Trophoblast cell (in vitro differentiated cells and primary cell): ENCODE measurements around the gene CCIN.
"Not testable (repeated sequence)": the region's sequence is repeated elsewhere in the genome, so short reads cannot be mapped to it uniquely, and the experiment has no call there.

Experiments used
- DNase-seq, 2 donors: peaks; one replicate each; pipeline ENCODE4 v3.0.0-alpha.2; 2016
- H2AFZ ChIP-seq: 2 replicates; pipeline ENCODE4 v1.6.1; 2013; ENCODE audit warnings: low read length, moderate library complexity, mild to moderate bottlenecking; ENCODE audit not compliant: insufficient read depth, poor library complexity
- H2AK5ac ChIP-seq: 2 replicates; pipeline ENCODE4 v1.6.1; 2013; ENCODE audit warnings: mild to moderate bottlenecking, low read length
- H2BK120ac ChIP-seq: 2 replicates; pipeline ENCODE4 v1.6.1; 2013; ENCODE audit warnings: low read length, mild to moderate bottlenecking, moderate library complexity; ENCODE audit not compliant: insufficient read depth, poor library complexity
- H2BK12ac ChIP-seq: 2 replicates; pipeline ENCODE4 v1.6.1; 2013; ENCODE audit warnings: mild to moderate bottlenecking, low read length, moderate library complexity
- H2BK5ac ChIP-seq: 2 replicates; pipeline ENCODE4 v1.6.1; 2013; ENCODE audit warnings: low read length, low read depth, moderate library complexity, mild to moderate bottlenecking; ENCODE audit not compliant: poor library complexity
- H3K14ac ChIP-seq: 2 replicates; pipeline ENCODE4 v1.6.1; 2013; ENCODE audit warnings: mild to moderate bottlenecking, low read length
- H3K18ac ChIP-seq: 2 replicates; pipeline ENCODE4 v1.6.1; 2013; ENCODE audit warnings: mild to moderate bottlenecking, low read length
- H3K23ac ChIP-seq: 2 replicates; pipeline ENCODE4 v1.6.1; 2013; ENCODE audit warnings: low read length
- H3K27ac ChIP-seq: 2 replicates; pipeline ENCODE4 v1.5.1; 2013; ENCODE audit warnings: low read depth, mild to moderate bottlenecking, inconsistent platforms, low read length, moderate library complexity
- H3K27me3 ChIP-seq: 2 replicates; pipeline ENCODE4 v1.6.1; 2013; ENCODE audit warnings: inconsistent platforms, mild to moderate bottlenecking, low read length, moderate library complexity; ENCODE audit not compliant: insufficient read depth
- H3K36me3 ChIP-seq, 2 experiments: 1 replicate in 1 of 2; 2 replicates in 1 of 2; pipeline ENCODE4 v1.6.1; 2013; ENCODE audit warnings: low read length in 2 of 2, mild to moderate bottlenecking in 2 of 2, moderate library complexity in 1 of 2; ENCODE audit not compliant: insufficient read depth in 2 of 2, control insufficient read depth in 1 of 2
- H3K4ac ChIP-seq: 2 replicates; pipeline ENCODE4 v1.6.1; 2013; ENCODE audit warnings: low read depth, mild to moderate bottlenecking, low read length, moderate library complexity
- H3K4me1 ChIP-seq, 2 experiments: 1 replicate in 1 of 2; 2 replicates in 1 of 2; pipeline ENCODE4 v1.6.1; 2013; ENCODE audit warnings: low read length in 2 of 2, mild to moderate bottlenecking in 2 of 2, moderate library complexity in 1 of 2; ENCODE audit not compliant: insufficient read depth in 2 of 2, control insufficient read depth in 1 of 2
- H3K4me2 ChIP-seq: 2 replicates; pipeline ENCODE4 v1.6.1; 2013; ENCODE audit warnings: inconsistent platforms, mild to moderate bottlenecking, low read length, moderate library complexity
- H3K4me3 ChIP-seq: 2 replicates; pipeline ENCODE4 v1.5.1; 2013; ENCODE audit warnings: mild to moderate bottlenecking, low read depth, low read length, inconsistent platforms
- H3K79me1 ChIP-seq: one replicate; pipeline ENCODE4 v1.6.1; 2013; ENCODE audit warnings: low read length
- H3K79me2 ChIP-seq: 2 replicates; pipeline ENCODE4 v1.6.1; 2013; ENCODE audit warnings: low read length, mild to moderate bottlenecking; ENCODE audit not compliant: control insufficient read depth, insufficient read depth, poor library complexity
- H3K9ac ChIP-seq: 2 replicates; pipeline ENCODE4 v1.6.1; 2013; ENCODE audit warnings: mild to moderate bottlenecking, low read length
- H3K9me3 ChIP-seq: 2 replicates; pipeline ENCODE4 v1.6.1; 2013; ENCODE audit warnings: low read depth, mild to moderate bottlenecking, control low read depth, inconsistent platforms, low read length; ENCODE audit not compliant: insufficient read depth
- H4K12ac ChIP-seq: 2 replicates; pipeline ENCODE4 v1.6.1; 2013; ENCODE audit warnings: low read depth, mild to moderate bottlenecking, low read length, moderate library complexity
- H4K8ac ChIP-seq: 2 replicates; pipeline ENCODE4 v1.6.1; 2013; ENCODE audit warnings: low read depth, mild to moderate bottlenecking, low read length, moderate library complexity
- H4K91ac ChIP-seq: one replicate; pipeline ENCODE4 v1.6.1; 2013; ENCODE audit warnings: low read depth, mild to moderate bottlenecking, low read length, moderate library complexity
- WGBS: extraction: QIAGEN DNeasy Blood & Tissue Kit; methylation state at CpG from one replicate; pipeline ENCODE4 v1.1.7; 2013; ENCODE audit warnings: missing lambda C conversion rate; ENCODE audit not compliant: insufficient read length, insufficient coverage; ENCODE audit errors: extremely low coverage; 5-methylcytosine and 5-hydroxymethylcytosine counted together

Gene CCIN

DNA sequence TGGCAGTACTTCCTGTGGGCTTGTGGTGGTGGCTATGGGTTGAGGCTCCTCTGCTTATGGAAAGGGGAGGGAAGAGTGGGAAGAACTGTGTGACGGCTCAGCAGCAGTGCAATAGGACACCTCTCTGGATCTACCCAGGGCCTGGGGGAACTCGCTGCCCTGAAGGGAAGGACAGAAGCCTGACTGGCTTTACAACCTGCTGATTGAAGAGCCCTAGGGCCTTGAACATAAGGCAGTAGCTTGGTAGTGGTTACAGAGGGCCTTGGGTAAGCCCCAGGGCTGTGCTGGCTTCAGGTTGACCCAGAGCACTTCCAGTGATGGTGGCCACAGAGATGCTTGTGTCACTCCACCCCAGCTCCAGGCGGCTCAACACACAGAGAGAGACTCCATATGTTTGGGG, 5.5 kb downstream of the CCIN start:
- no peak overlapping the region for H3K4me2 ChIP-seq

DNA sequence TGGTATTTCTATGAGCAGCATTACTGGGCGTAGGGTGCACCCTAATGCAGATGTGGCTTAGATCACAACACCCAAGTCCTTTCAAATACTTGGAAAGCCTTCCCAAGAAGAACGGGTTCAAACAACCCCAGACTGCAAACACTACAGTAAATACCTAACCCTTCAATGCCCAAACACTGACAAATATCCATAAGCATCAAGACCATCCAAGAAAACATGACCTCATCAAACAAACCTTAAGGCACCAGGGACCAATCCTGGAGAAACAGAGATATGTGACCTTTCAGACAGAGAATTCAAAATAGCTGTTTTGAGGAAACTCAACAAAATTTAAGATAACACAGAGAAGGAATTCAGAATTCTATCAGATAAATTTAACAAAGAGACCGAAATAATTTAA, 6.0 kb downstream of the CCIN start:
- not testable (repeated sequence) for H2BK120ac ChIP-seq, H3K9ac ChIP-seq, H3K4me1 ChIP-seq, H4K91ac ChIP-seq, H4K8ac ChIP-seq, H3K79me2 ChIP-seq, H3K4ac ChIP-seq, H4K12ac ChIP-seq, H2AFZ ChIP-seq, H3K27me3 ChIP-seq, H3K36me3 ChIP-seq, H3K4me3 ChIP-seq, H3K23ac ChIP-seq, H3K4me2 ChIP-seq, H3K79me1 ChIP-seq, H2BK12ac ChIP-seq, H3K18ac ChIP-seq, H3K9me3 ChIP-seq, H3K14ac ChIP-seq, H2AK5ac ChIP-seq
- WGBS, result no CpG with 5 or more reads among the region's 3 CpGs
- DNase-seq, result peak; percentile 31 to 79
- H3K27ac ChIP-seq, result peak overlapping the region; percentile 78
- H2BK5ac ChIP-seq, result peak overlapping the region; percentile 22

More for the DNA sequence above, 5.5 kb downstream of the CCIN start:
- H3K27ac ChIP-seq, result peak overlapping the region; percentile 78
- H2AK5ac ChIP-seq, result no peak overlapping the region
- H3K9ac ChIP-seq, result no peak overlapping the region
- H3K23ac ChIP-seq, result no peak overlapping the region
- H3K79me2 ChIP-seq, result peaks cover 1% of the 10 kb centered on the region
- no peak overlapping the region for H2BK120ac ChIP-seq
- H4K8ac ChIP-seq, result no peak overlapping the region
- H3K4me1 ChIP-seq, result peaks cover 6 to 7% of the 10 kb centered on the region in 2 experiments
- no peak overlapping the region for H4K12ac ChIP-seq
- no peaks in the 10 kb centered on the region for H3K27me3 ChIP-seq
- H2BK5ac ChIP-seq, result peak overlapping the region; percentile 22
- no peak overlapping the region for H3K18ac ChIP-seq
- H3K14ac ChIP-seq, result no peak overlapping the region
- no peak overlapping the region for H3K4ac ChIP-seq
- WGBS, result no CpG with 5 or more reads among the region's 3 CpGs
- DNase-seq, result peak; percentile 89 to 95
- H3K9me3 ChIP-seq, result no peaks in the 10 kb centered on the region
- peaks cover 5% of the 10 kb centered on the region for H3K79me1 ChIP-seq
- no peak overlapping the region for H2AFZ ChIP-seq
- H3K4me3 ChIP-seq, result no peak overlapping the region
- H3K36me3 ChIP-seq, result no peaks in the 10 kb centered on the region
- no peak overlapping the region for H4K91ac ChIP-seq
- no peak overlapping the region for H2BK12ac ChIP-seq

DNA sequence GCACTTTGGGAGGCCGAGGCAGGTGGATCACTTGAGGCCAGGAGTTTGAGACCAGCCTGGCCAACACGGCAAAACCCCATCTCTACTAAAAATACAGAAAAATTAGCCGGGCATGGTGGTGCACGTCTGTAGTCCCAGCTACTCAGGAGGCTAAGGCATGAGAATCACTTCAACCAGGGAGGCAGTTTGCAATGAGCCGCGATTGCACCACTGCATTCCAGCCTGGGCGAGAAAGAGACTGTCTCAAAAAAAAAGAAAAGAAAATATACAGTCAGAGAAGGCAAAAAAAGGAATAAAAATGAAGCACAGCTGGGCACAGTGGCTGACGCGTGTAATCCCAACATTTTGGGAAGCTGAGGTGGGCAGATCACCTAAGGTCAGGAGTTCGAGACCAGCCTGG, 7.3 kb downstream of the CCIN start:
- not testable (repeated sequence) for H3K27me3 ChIP-seq, H3K4ac ChIP-seq, H3K27ac ChIP-seq, H3K9ac ChIP-seq, H3K79me1 ChIP-seq, H3K4me2 ChIP-seq, H3K4me3 ChIP-seq, H3K23ac ChIP-seq, H4K12ac ChIP-seq, H2BK12ac ChIP-seq, H3K79me2 ChIP-seq, H3K9me3 ChIP-seq, H4K91ac ChIP-seq, H2AFZ ChIP-seq, H2BK120ac ChIP-seq, H2AK5ac ChIP-seq, H3K4me1 ChIP-seq, H3K36me3 ChIP-seq, H3K18ac ChIP-seq, H4K8ac ChIP-seq, H3K14ac ChIP-seq, H2BK5ac ChIP-seq
- DNase-seq, result peak; percentile 65 to 77
- no CpG with 5 or more reads among the region's 10 CpGs for WGBS

DNA sequence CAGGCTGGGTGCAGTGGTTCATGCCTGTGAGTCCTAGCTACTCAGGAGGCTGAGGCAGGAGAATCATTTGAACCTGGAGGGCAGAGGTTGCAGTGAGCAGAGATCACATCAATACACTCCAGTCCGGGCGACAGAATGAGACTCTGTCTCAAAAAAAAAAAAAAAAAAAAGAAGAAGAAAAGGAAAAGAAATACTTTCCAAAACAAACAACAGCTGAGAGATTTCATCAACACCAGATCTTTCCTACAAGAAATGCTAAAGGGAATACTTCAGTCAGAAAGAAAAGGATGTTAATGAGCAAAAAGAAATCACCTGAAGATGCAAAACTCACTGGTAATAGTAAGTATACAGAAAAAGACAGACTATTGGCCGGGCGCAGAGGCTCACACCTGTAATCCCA, 8.4 kb downstream of the CCIN start:
- Histone ChIP-seq H3K36me3 (no peaks in the 10 kb centered on the region), H2AK5ac (no peak overlapping the region), H4K91ac (no peak overlapping the region), H3K18ac (no peak overlapping the region), H3K9ac (no peak overlapping the region), H4K12ac (no peak overlapping the region), H3K9me3 (no peaks in the 10 kb centered on the region), H3K79me1 (peaks cover 5% of the 10 kb centered on the region), H3K23ac (no peak overlapping the region), H2AFZ (no peak overlapping the region), H4K8ac (no peak overlapping the region), H3K79me2 (peaks cover 1% of the 10 kb centered on the region), H3K27ac (no peak overlapping the region), H2BK5ac (no peak overlapping the region), H3K4me2 (no peak overlapping the region), H2BK120ac (no peak overlapping the region), H3K14ac (no peak overlapping the region), H3K4ac (no peak overlapping the region), H2BK12ac (no peak overlapping the region), H3K4me1 (peaks cover 4 to 7% of the 10 kb centered on the region in 2 experiments), H3K4me3 (no peak overlapping the region), H3K27me3 (no peaks in the 10 kb centered on the region)
- no CpG with 5 or more reads among the region's 4 CpGs for WGBS
- no peak for DNase-seq
